ENCODE results near the gene KRT222.

Gene KRT222

DNA sequence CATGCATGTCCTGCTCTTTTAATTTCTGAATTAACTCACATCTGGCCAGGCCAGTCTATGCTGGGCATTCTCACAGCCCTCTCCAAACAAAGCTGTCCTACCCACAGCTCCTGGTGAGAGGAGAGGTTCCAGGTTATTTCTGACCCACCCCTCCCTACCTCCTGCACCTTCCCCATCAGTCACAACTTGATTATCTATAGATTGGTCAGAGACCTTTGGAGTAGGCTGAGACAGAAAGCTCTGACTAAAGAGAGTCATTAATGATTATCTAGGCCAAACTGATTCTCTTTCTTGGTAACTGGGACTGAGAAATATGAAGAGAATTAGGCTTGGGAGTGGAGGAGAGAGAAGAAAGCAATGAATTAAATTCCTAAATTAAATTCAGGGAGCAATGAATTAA is 1.4 kb upstream of the KRT222 start:
- Histone ChIP-seq H3K27ac (no peak overlapping the region), H3K79me2 (ENCODE audit: insufficient read depth, low read depth) (no peaks in the 10 kb centered on the region), H2AFZ (ENCODE audit: low read depth) (no peak overlapping the region), H3K9ac (no peak overlapping the region), H3K4me1 (ENCODE audit: low read depth, poor library complexity, severe bottlenecking) (no peaks in the 10 kb centered on the region), H3K4me2 (no peak overlapping the region), H3K27me3 (ENCODE audit: insufficient read depth, low read depth) (no peaks in the 10 kb centered on the region), H3K4me3 (IDR thresholded peaks at IDR 0.05; ENCODE audit: insufficient read depth, low read depth, low read length) (no peak overlapping the region), H3K36me3 (ENCODE audit: insufficient read depth) (no peaks in the 10 kb centered on the region), H4K20me1 (ENCODE audit: insufficient read depth) (no peaks in the 10 kb centered on the region)
- TF ChIP-seq, protein P1, sequence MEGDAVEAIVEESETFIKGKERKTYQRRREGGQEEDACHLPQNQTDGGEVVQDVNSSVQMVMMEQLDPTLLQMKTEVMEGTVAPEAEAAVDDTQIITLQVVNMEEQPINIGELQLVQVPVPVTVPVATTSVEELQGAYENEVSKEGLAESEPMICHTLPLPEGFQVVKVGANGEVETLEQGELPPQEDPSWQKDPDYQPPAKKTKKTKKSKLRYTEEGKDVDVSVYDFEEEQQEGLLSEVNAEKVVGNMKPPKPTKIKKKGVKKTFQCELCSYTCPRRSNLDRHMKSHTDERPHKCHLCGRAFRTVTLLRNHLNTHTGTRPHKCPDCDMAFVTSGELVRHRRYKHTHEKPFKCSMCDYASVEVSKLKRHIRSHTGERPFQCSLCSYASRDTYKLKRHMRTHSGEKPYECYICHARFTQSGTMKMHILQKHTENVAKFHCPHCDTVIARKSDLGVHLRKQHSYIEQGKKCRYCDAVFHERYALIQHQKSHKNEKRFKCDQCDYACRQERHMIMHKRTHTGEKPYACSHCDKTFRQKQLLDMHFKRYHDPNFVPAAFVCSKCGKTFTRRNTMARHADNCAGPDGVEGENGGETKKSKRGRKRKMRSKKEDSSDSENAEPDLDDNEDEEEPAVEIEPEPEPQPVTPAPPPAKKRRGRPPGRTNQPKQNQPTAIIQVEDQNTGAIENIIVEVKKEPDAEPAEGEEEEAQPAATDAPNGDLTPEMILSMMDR (conservative IDR thresholded peaks at IDR 0.05; ENCODE audit: low read depth, low read length) = no peak

DNA sequence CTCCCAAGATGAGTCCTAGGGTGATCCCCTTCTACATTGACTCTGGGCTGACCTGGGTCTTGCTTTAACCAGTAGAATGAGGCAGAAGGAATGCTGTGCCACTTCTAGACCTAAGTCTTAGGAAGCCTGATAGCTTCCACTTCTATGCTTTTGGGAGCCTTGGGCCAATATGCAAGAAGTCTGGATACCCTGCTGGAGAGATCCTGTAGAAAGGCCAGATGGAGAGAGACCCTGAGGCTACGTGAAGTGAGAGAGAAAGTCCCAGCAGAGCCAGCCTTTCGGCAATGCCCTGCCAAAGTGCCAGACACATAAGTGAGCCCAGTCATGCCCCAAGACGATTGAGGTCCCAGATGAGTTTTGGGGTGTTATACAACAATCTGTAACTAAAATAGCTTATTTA is 1.7 kb downstream of the KRT222 start:
- no peak overlapping the region for H3K4me2 ChIP-seq
- H3K4me1 ChIP-seq (ENCODE audit: low read depth, poor library complexity, severe bottlenecking) = no peaks in the 10 kb centered on the region
- no peaks in the 10 kb centered on the region for H4K20me1 ChIP-seq (ENCODE audit: insufficient read depth)
- no peak overlapping the region for H3K9ac ChIP-seq
- no peaks in the 10 kb centered on the region for H3K27me3 ChIP-seq (ENCODE audit: insufficient read depth, low read depth)
- no peak overlapping the region; the same call in 1 of the 2 replicates for H2AFZ ChIP-seq (ENCODE audit: low read depth)
- H3K4me3 ChIP-seq (IDR thresholded peaks at IDR 0.05; ENCODE audit: insufficient read depth, low read depth, low read length) = no peak overlapping the region
- H3K79me2 ChIP-seq (ENCODE audit: insufficient read depth, low read depth) = no peaks in the 10 kb centered on the region
- no peak overlapping the region for H3K27ac ChIP-seq
- H3K36me3 ChIP-seq (ENCODE audit: insufficient read depth) = no peaks in the 10 kb centered on the region
- TF ChIP-seq, protein P1 (conservative IDR thresholded peaks at IDR 0.05; ENCODE audit: low read depth, low read length) = no peak

DNA sequence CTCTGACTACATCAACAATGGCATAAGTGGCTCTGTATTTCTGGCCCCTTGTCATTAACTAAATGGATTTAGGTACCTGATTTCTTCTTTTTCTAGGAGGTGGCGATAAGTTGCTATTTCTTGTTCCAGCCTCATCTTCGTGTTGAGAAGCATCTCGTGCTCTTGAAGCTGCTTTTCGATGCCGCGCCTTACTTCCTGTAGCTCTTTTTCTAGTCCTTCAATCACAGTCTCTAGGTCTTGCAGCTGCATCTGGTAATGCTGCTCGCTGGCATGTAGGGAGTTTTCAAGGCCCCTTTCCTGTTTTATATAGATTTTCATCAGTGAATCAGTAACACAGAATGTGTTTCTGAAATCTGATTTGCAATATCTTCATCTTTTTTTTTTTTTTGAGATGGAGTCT is 5.1 kb downstream of the KRT222 start:
- TF ChIP-seq, protein P1 (conservative IDR thresholded peaks at IDR 0.05; ENCODE audit: low read depth, low read length) = no peak
- H3K4me1 ChIP-seq (ENCODE audit: low read depth, poor library complexity, severe bottlenecking) = no peaks in the 10 kb centered on the region
- H3K9ac ChIP-seq = no peak overlapping the region
- no peaks in the 10 kb centered on the region for H4K20me1 ChIP-seq (ENCODE audit: insufficient read depth)
- H3K27ac ChIP-seq = no peak overlapping the region
- H3K27me3 ChIP-seq (ENCODE audit: insufficient read depth, low read depth) = no peaks in the 10 kb centered on the region
- no peak overlapping the region for H3K4me2 ChIP-seq
- no peaks in the 10 kb centered on the region for H3K36me3 ChIP-seq (ENCODE audit: insufficient read depth)
- H2AFZ ChIP-seq (ENCODE audit: low read depth) = no peak overlapping the region
- no peaks in the 10 kb centered on the region for H3K79me2 ChIP-seq (ENCODE audit: insufficient read depth, low read depth)
- H3K4me3 ChIP-seq (IDR thresholded peaks at IDR 0.05; ENCODE audit: insufficient read depth, low read depth, low read length) = no peak overlapping the region

DNA sequence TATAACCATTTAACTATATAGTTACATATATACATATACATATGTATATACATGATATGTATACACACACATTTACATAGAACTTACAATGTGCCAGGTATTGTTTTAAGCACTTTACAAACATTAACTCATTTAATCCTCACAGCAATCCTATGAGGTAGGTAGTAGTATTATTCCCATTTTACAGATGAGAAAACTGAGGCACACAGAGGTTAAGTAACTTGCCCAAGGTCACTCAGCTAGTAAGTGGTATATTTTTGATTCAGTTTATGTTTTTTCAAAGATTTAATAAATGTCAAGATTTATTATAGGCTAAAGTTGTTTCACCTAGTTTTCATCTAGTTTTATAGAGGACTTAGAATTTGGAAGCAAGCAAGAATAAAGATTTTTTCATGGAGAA is 6.6 kb downstream of the KRT222 start:
- Histone ChIP-seq H3K27me3 (ENCODE audit: insufficient read depth, low read depth) (no peaks in the 10 kb centered on the region), H2AFZ (ENCODE audit: low read depth) (no peak overlapping the region)
- TF ChIP-seq, protein P1 (conservative IDR thresholded peaks at IDR 0.05; ENCODE audit: low read depth, low read length) = no peak

More for the DNA sequence above, 6.6 kb downstream of the KRT222 start:
- no peak overlapping the region for H3K4me2 ChIP-seq
- no peaks in the 10 kb centered on the region for H4K20me1 ChIP-seq (ENCODE audit: insufficient read depth)
- no peaks in the 10 kb centered on the region for H3K79me2 ChIP-seq (ENCODE audit: insufficient read depth, low read depth)
- H3K9ac ChIP-seq = no peak overlapping the region
- H3K4me1 ChIP-seq (ENCODE audit: low read depth, poor library complexity, severe bottlenecking) = no peaks in the 10 kb centered on the region
- no peaks in the 10 kb centered on the region for H3K36me3 ChIP-seq (ENCODE audit: insufficient read depth)
- H3K27ac ChIP-seq = no peak overlapping the region
- H3K4me3 ChIP-seq (IDR thresholded peaks at IDR 0.05; ENCODE audit: insufficient read depth, low read depth, low read length) = no peak overlapping the region
